GM21576 (cell line): ENCODE data around the gene SLC29A3.

Experiments used
- ATAC-seq: cut with Tn5 transposase; IDR thresholded peaks from one replicate; pipeline ENCODE4 v1.9.1; 2021; ENCODE audit warnings: mild to moderate bottlenecking, moderate library complexity; ENCODE audit not compliant: unreplicated experiment

Gene SLC29A3

DNA sequence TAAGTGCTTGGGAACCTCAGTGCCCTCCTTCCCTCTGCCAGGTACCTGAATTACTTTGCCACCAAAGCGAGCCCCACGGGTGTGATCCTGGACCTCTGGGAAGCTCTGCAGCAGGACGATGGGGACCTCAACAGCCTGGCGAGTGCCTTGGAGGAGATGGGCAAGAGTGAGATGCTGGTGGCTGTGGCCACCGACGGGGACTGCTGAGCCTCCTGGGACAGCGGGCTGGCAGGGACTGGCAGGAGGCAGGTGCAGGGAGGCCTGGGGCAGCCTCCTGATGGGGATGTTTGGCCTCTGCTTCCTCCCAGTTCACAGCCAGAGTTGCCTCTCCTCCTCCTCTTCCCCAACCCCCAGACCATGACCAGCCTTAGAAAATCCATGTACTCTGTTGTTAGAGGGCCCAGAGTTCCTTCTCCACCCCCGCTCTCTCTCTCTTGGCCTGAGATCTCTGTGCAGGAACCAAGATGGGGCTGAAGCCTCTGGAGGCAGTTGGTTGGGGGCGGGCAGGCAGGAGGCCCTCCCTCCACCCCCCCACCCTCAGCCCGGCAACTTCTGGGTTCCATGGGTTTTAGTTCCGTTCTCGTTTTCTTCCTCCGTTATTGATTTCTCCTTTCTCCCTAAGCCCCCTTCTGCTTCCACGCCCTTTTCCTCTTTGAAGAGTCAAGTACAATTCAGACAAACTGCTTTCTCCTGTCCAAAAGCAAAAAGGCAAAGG is 19.8 kb upstream of the SLC29A3 start:
- no peak for ATAC-seq

- ATAC-seq = no peak
Observed at GRCh38 chr10:71300555-71301370, 18.3 kb upstream of the SLC29A3 start.

- no peak for ATAC-seq
Observed at GRCh38 chr10:71301371-71301916, 17.6 kb upstream of the SLC29A3 start.

DNA sequence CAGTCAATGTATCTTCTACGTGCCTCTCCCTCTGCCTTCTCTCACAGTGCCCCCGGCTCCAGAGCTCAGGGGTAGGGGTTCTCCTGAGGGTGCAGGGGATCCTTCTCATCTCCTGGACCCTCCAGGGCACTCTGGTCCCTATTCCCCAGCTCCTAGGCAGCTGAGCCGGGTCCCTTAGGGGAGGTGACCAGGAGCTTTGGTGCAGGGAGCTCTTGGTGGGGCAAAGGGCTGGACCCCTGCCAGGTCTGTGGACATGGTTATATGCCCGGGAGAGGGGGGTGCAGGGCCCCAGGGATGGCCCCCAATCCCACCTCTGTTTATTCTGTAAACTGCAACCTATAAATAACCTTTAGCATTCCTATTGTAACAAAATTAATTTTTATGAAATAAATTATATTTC is 16.6 kb upstream of the SLC29A3 start:
- ATAC-seq = no peak

DNA sequence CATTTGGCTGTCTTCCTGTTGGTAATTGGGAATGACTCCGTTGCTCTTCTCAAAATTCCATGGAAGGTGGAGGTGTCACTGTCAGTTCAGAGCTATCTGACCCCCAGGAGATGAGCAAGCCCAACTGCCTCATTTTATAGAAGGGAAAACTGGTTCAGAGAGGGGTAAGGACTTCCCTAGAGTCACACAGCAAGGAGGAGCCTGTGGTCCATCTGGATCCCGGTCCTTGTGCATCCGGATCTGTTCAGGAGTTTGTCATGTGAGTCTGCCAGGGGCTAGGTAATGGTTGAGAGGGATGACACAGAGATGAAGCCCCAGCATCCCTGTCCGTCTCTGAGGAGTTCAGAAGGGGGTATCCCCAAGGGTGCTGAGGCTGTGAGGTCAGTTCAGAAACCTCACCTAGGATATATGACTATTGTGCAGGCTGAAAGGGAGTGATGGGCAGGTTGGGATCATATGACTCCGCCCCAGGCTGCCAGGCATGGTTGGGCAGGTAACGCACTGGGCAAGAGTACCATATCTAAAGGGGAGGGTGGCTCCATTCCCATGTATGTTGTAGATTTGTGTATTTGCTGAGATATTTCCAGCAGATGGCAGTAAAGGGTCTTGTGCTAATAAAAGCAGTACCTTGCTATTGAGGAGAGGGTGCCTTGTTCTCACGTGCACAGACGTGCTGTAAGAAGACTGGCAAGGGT is 16.0 kb upstream of the SLC29A3 start:
- ATAC-seq = no peak

- ATAC-seq = no peak
Observed at GRCh38 chr10:71303569-71303907, 15.5 kb upstream of the SLC29A3 start.

DNA sequence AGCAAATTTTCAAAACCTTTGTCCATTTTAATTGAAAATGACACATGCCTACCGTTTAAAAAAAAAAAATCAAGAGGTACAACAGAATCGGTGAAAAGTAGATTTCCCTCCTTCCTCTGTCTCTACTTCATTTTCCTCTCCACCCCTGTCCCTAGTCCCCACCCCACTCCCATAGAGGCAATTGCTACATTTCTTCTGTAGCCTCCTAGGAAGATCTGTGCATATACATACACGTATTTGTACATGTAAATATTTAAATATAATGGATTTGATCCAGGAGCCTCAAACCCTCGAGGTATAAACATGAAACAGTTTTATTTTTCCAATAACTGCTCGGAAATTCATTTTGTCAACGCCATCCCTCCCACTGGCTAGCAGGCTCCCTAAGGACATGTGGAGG is 14.1 kb upstream of the SLC29A3 start:
- no peak for ATAC-seq

- no peak for ATAC-seq
Observed at GRCh38 chr10:71306979-71307378, 12.1 kb upstream of the SLC29A3 start.

GRCh38 chr10:71307469-71308085 is 11.5 kb upstream of the SLC29A3 start:
- ATAC-seq = no peak

DNA sequence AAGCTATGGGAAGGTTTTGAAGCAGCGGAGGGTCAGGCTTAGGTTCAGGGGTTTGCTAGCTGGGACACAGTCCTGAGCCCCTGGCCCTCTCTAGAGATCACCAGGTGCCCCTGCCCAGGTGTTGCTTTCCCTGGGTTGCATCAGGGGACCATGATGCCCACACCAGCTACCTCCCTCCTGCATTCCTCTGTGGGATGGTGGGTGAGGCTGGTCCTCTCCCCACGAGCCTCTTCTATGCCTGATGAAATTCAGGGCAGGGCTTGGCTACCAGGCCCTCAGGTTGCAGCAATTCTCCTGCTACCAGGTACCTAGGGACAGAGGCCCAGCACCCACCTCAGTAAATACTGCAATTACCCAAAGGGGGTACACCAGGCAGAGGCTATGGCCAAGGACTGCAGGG is 10.8 kb upstream of the SLC29A3 start:
- ATAC-seq = no peak

GRCh38 chr10:71308985-71309384 is 10.1 kb upstream of the SLC29A3 start:
- ATAC-seq = no peak

- no peak for ATAC-seq
Observed at GRCh38 chr10:71309919-71310318, 9.1 kb upstream of the SLC29A3 start.

GRCh38 chr10:71312220-71312619 is 6.8 kb upstream of the SLC29A3 start:
- ATAC-seq = no peak

GRCh38 chr10:71312811-71313789 is 6.0 kb upstream of the SLC29A3 start:
- no peak for ATAC-seq

DNA sequence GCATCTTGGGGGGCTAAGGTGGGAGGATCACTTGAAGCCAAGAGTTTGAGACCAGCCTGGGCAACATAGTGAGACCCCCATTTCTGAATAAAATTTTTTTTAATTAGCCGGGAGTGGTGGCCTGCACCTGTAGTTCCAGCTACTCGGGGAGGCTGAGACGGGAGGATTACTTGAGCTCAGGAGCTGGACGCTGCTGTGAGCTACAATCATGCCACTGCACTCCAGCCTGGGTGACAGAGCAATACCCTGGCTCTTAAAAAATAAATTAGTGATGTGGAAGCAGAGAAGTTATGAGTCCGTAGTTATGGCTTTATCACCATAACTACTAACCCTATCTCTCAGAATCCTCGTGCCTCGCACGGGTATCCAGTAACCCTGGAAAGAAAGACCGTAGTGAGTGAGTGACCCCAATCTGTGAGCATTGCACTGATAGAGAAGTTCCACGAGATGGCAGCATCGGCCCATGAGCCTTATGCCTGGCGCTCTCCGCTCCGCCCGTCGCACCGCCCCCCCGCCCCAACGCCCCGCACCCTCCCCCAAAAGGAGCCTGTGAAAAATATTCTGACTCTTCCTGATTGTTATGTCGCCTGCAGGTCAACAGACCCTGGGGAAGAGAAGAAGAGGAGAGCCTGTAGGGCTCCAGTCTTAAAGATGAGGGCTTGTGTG is 4.9 kb upstream of the SLC29A3 start:
- no peak for ATAC-seq

DNA sequence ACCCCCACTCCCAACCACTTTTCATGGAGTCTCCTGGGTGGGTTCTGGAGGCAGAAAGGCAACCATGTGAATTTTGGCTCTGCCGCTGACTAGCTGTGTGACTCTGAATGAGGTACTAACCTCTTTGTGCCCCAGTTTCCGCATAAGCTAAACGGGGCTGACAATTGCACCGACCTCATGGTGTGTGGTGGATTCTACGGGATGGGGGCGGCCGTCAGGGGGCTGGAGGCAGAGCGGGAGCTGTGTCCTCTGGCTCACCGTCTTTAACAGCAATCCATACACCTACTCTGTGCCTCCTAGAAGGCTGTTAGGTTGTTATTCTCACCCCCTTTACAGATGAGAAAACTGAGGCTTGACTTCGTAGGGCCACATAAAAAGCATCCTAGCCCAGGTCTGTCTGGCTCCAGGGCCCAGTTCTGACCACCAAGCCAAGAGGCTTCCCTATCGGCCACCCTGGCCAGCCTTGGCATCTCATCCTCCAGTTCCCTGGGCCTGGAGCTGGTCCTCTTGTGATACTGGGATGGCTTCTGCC is 4.3 kb upstream of the SLC29A3 start:
- ATAC-seq = no peak

DNA sequence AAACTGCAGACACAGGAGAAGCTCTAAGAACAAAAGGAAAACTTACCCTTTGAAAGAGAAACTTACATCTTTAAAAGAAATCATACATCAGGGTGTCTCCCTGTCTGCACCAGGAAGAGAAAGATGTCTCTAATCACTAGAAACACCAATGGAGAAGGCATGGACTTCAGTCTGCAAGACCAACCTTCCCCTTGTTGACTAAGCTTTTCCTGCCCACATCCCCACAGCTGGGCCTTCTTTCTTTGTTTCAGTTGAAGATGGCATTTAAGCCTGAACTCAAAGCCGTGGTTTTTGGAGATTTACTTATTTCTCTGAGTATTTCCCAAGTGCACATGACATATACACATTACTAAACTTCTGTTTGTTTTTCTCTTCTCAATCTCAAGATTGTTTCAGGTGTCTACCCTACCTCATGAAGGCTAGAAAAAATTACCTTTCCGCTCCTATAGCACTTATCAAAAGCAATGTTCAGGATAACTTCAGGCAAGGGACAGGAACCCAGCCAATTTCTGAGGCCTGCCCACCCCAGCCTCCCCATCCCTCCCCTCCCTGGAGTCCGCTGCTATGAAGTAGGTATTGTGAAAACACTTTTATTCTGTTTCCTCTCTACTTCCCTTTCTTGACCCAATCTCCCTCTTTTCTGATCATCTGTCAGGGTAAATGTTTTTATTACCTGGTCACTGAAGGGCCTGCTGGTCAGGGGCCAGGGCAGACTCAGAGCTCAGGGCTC is 2.8 kb upstream of the SLC29A3 start:
- ATAC-seq = no peak

DNA sequence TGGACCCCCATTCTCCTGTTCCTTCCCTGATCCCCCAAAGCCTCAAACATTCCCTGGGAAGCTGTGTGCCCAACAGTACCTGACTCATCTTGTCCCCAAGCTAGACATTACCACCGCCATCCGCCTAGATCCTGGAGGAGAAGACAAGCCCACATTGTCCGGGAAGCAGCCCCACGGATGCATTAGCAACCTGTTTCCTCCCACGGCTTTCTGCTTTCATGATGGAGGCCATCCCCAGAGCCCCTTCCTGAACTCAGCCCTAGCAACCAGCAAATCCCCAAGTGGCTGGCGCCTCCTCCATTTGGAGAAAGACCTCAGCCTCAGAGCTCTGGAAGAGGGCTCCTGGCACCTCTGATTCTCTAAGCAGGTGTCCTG is 2.3 kb upstream of the SLC29A3 start:
- ATAC-seq = no peak

DNA sequence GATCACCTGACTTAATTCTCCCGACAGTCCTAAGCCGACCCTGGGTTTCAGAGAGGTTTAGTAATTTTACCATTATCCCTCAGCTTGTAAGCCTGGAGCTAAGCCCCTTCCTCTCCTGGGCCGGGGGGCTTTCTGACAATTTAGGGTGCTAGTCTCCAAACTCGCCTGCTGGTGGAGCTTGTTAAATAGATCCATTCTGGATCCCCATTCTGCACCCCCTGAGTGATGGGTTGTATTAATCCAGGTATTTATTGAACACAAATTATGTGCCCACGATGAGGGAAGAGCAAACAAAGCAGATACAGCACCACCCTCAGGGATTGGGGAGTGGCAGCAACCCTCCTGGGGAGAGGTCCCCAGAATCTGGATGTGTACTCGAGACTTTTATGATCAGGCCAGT is 1.3 kb upstream of the SLC29A3 start:
- ATAC-seq = no peak
